GM23338 (cell line): ENCODE data around the gene EBLN1.

Experiments used
- CREB1 ChIP-seq: fragments of 250-450 bp; sonication (Bioruptor Pico); IDR thresholded peaks from 2 replicates; pipeline ENCODE4 v1.5.0; 2020; ENCODE audit warnings: low read depth, mild to moderate bottlenecking, moderate library complexity
- CTCF ChIP-seq, 2 experiments: fragments of 200-600 bp in 1 of 2; sonication (generic) in 1 of 2; conservative IDR thresholded peaks; 2 replicates each; pipeline versions ENCODE4 v1.5.1 to v1.6.1; 2016 to 2017; ENCODE audit warnings: antibody characterized with exemption in 2 of 2, low read depth in 2 of 2, mild to moderate bottlenecking in 2 of 2, moderate library complexity in 1 of 2
- ETS1 ChIP-seq: IDR thresholded peaks from 2 replicates; pipeline ENCODE4 v1.6.1; 2016; ENCODE audit warnings: antibody characterized with exemption
- EZH2 ChIP-seq: fragments of 200-600 bp; sonication (generic); IDR thresholded peaks from one replicate; pipeline ENCODE4 v1.8.0; 2017; ENCODE audit warnings: antibody characterized with exemption, mild to moderate bottlenecking, low read depth; ENCODE audit not compliant: unreplicated experiment
- EZH2phosphoT487 ChIP-seq: fragments of 200-600 bp; sonication (generic); IDR thresholded peaks from one replicate; pipeline ENCODE4 v1.8.1; 2018; ENCODE audit warnings: antibody characterized with exemption; ENCODE audit not compliant: unreplicated experiment
- JUNB ChIP-seq: IDR thresholded peaks from one replicate; pipeline ENCODE4 v1.6.1; 2016; ENCODE audit warnings: antibody characterized with exemption; ENCODE audit not compliant: unreplicated experiment
- POLR2AphosphoS5 ChIP-seq: IDR thresholded peaks from 2 replicates; pipeline ENCODE4 v1.6.1; 2016; ENCODE audit warnings: antibody characterized with exemption, low read depth
- REST ChIP-seq: IDR thresholded peaks from one replicate; pipeline ENCODE4 v1.6.1; 2018; ENCODE audit warnings: antibody characterized with exemption; ENCODE audit not compliant: unreplicated experiment
- STAT1 ChIP-seq: IDR thresholded peaks from one replicate; pipeline ENCODE4 v1.6.1; 2016; ENCODE audit warnings: antibody characterized with exemption; ENCODE audit not compliant: unreplicated experiment
- ZNF114 ChIP-seq: fragments of 250-450 bp; sonication (Bioruptor Pico); IDR thresholded peaks from 2 replicates; pipeline ENCODE4 v1.5.0; 2020; ENCODE audit warnings: mild to moderate bottlenecking, moderate library complexity
- ZNF331 ChIP-seq: fragments of 250-450 bp; sonication (Bioruptor Pico); IDR thresholded peaks from 2 replicates; pipeline ENCODE4 v1.5.0; 2020; ENCODE audit warnings: low read depth, mild to moderate bottlenecking, moderate library complexity
- ZNF462 ChIP-seq: fragments of 250-450 bp; sonication (Bioruptor Pico); IDR thresholded peaks from 2 replicates; pipeline ENCODE4 v1.5.0; 2020; ENCODE audit warnings: mild to moderate bottlenecking, moderate library complexity

- TF ChIP-seq CTCF (conservative IDR thresholded peaks at IDR 0.05; ENCODE audit: low read depth in 2 of 2), result no peak
- TF ChIP-seq EZH2, result no peak
- TF ChIP-seq POLR2AphosphoS5, result no peak
- no peak for TF ChIP-seq REST
- no peak for TF ChIP-seq EZH2phosphoT487
- no peak for TF ChIP-seq JUNB
- no peak for TF ChIP-seq CREB1 (CRISPR knock-in tag)
- no peak for TF ChIP-seq ZNF462 (CRISPR knock-in tag)
- TF ChIP-seq ZNF114 (CRISPR knock-in tag), result no peak
- no peak for TF ChIP-seq ZNF331 (CRISPR knock-in tag)
- TF ChIP-seq STAT1, result no peak
- TF ChIP-seq ETS1, result no peak
Observed at GRCh38 chr10:22230158-22230833, 12.5 kb upstream of the EBLN1 start.
